Measurements from ENCODE around the gene DMBX1.

DNA sequence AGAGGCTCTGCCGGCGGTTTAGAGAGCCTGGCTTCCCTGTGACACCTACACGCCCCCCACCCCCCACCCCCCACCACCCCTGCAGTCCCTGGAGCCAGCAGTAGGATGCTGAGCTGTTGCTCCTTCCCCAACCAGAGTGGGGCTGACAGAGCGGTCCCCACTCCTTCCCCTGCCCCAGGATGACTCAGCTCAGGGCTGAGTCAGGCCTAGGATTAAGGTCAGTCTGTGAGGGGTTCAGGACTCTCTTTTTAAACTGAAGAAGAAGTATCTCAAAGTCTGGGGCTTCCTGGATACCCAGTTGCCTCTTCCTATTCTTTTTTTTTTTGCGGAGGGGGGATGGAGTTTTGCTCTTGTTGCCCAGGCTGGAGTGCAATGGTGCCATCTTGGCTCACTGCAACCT is 19.1 kb downstream of the DMBX1 start:
- no peak for TF ChIP-seq POLR2AphosphoS5 (IDR thresholded peaks at IDR 0.05)
- TF ChIP-seq POLR2A (IDR thresholded peaks at IDR 0.05) = no peak
- TF ChIP-seq, protein P1, sequence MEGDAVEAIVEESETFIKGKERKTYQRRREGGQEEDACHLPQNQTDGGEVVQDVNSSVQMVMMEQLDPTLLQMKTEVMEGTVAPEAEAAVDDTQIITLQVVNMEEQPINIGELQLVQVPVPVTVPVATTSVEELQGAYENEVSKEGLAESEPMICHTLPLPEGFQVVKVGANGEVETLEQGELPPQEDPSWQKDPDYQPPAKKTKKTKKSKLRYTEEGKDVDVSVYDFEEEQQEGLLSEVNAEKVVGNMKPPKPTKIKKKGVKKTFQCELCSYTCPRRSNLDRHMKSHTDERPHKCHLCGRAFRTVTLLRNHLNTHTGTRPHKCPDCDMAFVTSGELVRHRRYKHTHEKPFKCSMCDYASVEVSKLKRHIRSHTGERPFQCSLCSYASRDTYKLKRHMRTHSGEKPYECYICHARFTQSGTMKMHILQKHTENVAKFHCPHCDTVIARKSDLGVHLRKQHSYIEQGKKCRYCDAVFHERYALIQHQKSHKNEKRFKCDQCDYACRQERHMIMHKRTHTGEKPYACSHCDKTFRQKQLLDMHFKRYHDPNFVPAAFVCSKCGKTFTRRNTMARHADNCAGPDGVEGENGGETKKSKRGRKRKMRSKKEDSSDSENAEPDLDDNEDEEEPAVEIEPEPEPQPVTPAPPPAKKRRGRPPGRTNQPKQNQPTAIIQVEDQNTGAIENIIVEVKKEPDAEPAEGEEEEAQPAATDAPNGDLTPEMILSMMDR (IDR thresholded peaks at IDR 0.05) = no peak
- TF ChIP-seq EP300 (IDR thresholded peaks at IDR 0.05) = no peak

Measured in stomach (tissue), 4 donors.